Measurements from ENCODE around the gene NOP9.

DNA sequence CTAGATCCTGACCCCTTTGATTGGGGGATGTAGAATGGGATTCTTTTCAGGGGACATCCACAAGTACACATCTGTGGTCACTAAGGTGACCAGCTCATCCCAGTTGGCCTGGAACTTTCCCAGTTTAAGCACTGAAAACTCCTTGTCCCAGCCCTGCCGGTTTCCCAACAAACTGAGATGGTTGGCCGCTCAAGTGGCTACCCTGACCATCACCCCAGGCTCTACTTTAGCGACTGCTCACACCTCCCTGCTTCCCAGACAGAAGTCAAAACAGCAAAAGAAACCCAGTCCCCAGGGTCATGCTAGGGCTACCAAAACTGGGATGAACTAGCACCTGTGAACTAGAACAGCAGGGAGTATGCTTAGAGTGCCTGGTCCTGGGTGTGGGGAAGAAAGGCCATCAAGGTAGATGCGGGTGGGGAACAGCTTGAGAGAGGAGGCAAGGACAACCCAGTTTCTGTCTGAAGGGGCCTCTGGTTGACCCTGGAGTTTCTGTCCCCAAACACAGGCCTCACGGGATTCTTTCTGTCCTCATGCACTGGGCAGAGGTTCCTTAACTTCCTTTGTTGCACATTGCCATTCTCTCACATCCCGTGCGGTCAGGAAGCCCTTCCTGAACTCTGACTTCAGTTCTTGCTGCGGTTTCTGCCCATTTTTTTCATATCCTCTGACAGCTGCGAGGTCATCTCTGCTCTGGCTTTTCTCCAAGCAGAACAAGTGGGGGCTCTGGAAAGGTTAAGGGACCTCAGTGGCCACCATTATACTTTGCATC, 13.3 kb downstream of the NOP9 start:
- TF ChIP-seq, protein P1, sequence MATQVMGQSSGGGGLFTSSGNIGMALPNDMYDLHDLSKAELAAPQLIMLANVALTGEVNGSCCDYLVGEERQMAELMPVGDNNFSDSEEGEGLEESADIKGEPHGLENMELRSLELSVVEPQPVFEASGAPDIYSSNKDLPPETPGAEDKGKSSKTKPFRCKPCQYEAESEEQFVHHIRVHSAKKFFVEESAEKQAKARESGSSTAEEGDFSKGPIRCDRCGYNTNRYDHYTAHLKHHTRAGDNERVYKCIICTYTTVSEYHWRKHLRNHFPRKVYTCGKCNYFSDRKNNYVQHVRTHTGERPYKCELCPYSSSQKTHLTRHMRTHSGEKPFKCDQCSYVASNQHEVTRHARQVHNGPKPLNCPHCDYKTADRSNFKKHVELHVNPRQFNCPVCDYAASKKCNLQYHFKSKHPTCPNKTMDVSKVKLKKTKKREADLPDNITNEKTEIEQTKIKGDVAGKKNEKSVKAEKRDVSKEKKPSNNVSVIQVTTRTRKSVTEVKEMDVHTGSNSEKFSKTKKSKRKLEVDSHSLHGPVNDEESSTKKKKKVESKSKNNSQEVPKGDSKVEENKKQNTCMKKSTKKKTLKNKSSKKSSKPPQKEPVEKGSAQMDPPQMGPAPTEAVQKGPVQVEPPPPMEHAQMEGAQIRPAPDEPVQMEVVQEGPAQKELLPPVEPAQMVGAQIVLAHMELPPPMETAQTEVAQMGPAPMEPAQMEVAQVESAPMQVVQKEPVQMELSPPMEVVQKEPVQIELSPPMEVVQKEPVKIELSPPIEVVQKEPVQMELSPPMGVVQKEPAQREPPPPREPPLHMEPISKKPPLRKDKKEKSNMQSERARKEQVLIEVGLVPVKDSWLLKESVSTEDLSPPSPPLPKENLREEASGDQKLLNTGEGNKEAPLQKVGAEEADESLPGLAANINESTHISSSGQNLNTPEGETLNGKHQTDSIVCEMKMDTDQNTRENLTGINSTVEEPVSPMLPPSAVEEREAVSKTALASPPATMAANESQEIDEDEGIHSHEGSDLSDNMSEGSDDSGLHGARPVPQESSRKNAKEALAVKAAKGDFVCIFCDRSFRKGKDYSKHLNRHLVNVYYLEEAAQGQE (IDR thresholded peaks at IDR 0.05; ENCODE audit: insufficient read depth in 1 of 2, low read depth in 2 of 2, low read length in 1 of 2) = no peak
- TF ChIP-seq, protein P2, sequence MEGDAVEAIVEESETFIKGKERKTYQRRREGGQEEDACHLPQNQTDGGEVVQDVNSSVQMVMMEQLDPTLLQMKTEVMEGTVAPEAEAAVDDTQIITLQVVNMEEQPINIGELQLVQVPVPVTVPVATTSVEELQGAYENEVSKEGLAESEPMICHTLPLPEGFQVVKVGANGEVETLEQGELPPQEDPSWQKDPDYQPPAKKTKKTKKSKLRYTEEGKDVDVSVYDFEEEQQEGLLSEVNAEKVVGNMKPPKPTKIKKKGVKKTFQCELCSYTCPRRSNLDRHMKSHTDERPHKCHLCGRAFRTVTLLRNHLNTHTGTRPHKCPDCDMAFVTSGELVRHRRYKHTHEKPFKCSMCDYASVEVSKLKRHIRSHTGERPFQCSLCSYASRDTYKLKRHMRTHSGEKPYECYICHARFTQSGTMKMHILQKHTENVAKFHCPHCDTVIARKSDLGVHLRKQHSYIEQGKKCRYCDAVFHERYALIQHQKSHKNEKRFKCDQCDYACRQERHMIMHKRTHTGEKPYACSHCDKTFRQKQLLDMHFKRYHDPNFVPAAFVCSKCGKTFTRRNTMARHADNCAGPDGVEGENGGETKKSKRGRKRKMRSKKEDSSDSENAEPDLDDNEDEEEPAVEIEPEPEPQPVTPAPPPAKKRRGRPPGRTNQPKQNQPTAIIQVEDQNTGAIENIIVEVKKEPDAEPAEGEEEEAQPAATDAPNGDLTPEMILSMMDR (IDR thresholded peaks at IDR 0.05) = no peak
- TF ChIP-seq SIN3A (IDR thresholded peaks at IDR 0.05; ENCODE audit: borderline replicate concordance, insufficient read depth, low read depth, low read length) (no peak), POLR2AphosphoS5 (IDR thresholded peaks at IDR 0.05; ENCODE audit: low read depth, low read length) (no peak)
